CD4-positive, alpha-beta T cell (primary cell): ENCODE data around the gene SLC35B1. TPM values are rescaled to one million over a fixed set of nuclear protein-coding genes. Genes with fewer than 3 reads are reported as not detected.
A peak's percentile ranks its signal among the peaks of the same experiment; 100 is the strongest.

Experiments
- ATAC-seq: fragments of 200-7000 bp; cut with Tn5 transposase; one replicate; pipeline ENCODE4 v1.10.0; 2022; ENCODE audit warnings: mild to moderate bottlenecking; ENCODE audit not compliant: poor library complexity
- CTCF ChIA-PET: fragments of 350-600 bp; sonication (Branson Sonifier 250); formaldehyde crosslinking; loops from one replicate; lab custom pipeline; 2021; ENCODE audit warnings: antibody characterized with exemption, inconsistent platforms; lab: Charles Lee
- POLR2A ChIA-PET: fragments of 350-600 bp; sonication (Branson Sonifier 250); formaldehyde crosslinking; loops from one replicate; lab custom pipeline; 2021; ENCODE audit warnings: antibody characterized with exemption, inconsistent platforms; lab: Charles Lee
- DNase-seq, 14 experiments: peaks; one replicate each; pipeline ENCODE4 v3.0.0-alpha.2; 2013 to 2020; ENCODE audit warnings: mixed read lengths in 2 of 14
- H3K27ac ChIP-seq, 2 donors: one replicate each; pipeline versions ENCODE4 v1.5.1 to v1.7.0; 2013; ENCODE audit warnings: low read length in 2 of 2, low read depth in 1 of 2, mild to moderate bottlenecking in 1 of 2
- H3K27me3 ChIP-seq, 2 experiments: 1 replicate in 1 of 2; 2 replicates in 1 of 2; pipeline versions ENCODE4 v1.6.1 to v1.7.0; 2013; ENCODE audit warnings: low read length in 2 of 2, control low read depth in 1 of 2, mild to moderate bottlenecking in 1 of 2, moderate library complexity in 1 of 2; ENCODE audit not compliant: insufficient read depth in 2 of 2, control insufficient read depth in 1 of 2
- H3K36me3 ChIP-seq: one replicate; pipeline ENCODE4 v1.6.1; 2013; ENCODE audit warnings: low read length, control low read depth; ENCODE audit not compliant: insufficient read depth
- H3K4me1 ChIP-seq: one replicate; pipeline ENCODE4 v1.6.1; 2013; ENCODE audit warnings: low read length, control low read depth; ENCODE audit not compliant: insufficient read depth
- H3K4me3 ChIP-seq: one replicate; pipeline ENCODE4 v1.5.1; 2013; ENCODE audit warnings: mild to moderate bottlenecking, low read length, moderate library complexity
- H3K9me3 ChIP-seq, 2 experiments: 1 replicate in 1 of 2; 2 replicates in 1 of 2; pipeline versions ENCODE4 v1.6.1 to v1.7.0; 2013; ENCODE audit warnings: low read length in 2 of 2, mild to moderate bottlenecking in 2 of 2, control low read depth in 1 of 2, moderate library complexity in 1 of 2; ENCODE audit not compliant: control insufficient read depth in 1 of 2, insufficient read depth in 1 of 2
- H3K27ac Mint-ChIP-seq: one replicate; pipeline ENCODE4 v1.8.0; 2020; ENCODE audit warnings: mixed read lengths
- H3K27me3 Mint-ChIP-seq: one replicate; pipeline ENCODE4 v1.8.0; 2021; ENCODE audit warnings: mixed read lengths
- H3K36me3 Mint-ChIP-seq: one replicate; pipeline ENCODE4 v1.8.0; 2021; ENCODE audit warnings: low read depth, mixed read lengths
- H3K4me1 Mint-ChIP-seq: one replicate; pipeline ENCODE4 v1.8.0; 2021; ENCODE audit warnings: low read depth, mixed read lengths
- H3K4me3 Mint-ChIP-seq: one replicate; pipeline ENCODE4 v1.8.0; 2020; ENCODE audit warnings: mild to moderate bottlenecking, mixed read lengths
- H3K9me3 Mint-ChIP-seq: one replicate; pipeline ENCODE4 v1.8.0; 2020; ENCODE audit warnings: mixed read lengths
- CTCF ChIP-seq: fragments of 200-600 bp; IDR thresholded peaks from one replicate; pipeline ENCODE4 v1.8.0; 2022; ENCODE audit warnings: antibody characterized with exemption, mild to moderate bottlenecking
- intact Hi-C, 2 experiments: fragments of 100-400 bp; cut with DNase I in 1 of 2; cut with micrococcal nuclease in 1 of 2; formaldehyde crosslinking; loops; one replicate each; pipeline versions ENCODE4 v1.15.1 to v1.9.0; 2023 to 2025; cut with DNase I, micrococcal nuclease
- polyA plus RNA-seq, 2 donors: library from polyadenylated mRNA; unstranded; fragments of 120-200 nt; gene quantifications; one replicate each; pipeline ENCODE4 v1.2.1, GENCODE V29; 2013
- total RNA-seq, 174 experiments: library from RNA in 2 of 174; stranded (reverse) in 2 of 174; gene quantifications; one replicate each; pipeline ENCODE4 v1.2.3 and lab custom pipeline; 2021 to 2026

SLC35B1 gene
- total RNA-seq (10 to 100 TPM; 44.0 to 46.8 TPM), total RNA-seq (lab: John Stamatoyannopoulos, UW) (21.9 to 90.2 (median 30.2) reads per million in 172 experiments)
- 28.0 TPM for polyA plus RNA-seq (2013, experiment 1 of 2)
- polyA plus RNA-seq (2013, experiment 2 of 2), result 37.1 TPM

- TF ChIP-seq CTCF, result peak; percentile 82
- peak within 1 kb of the TSS; percentile 81 for H3K4me3 ChIP-seq
- H3K27ac Mint-ChIP-seq, result peak within 1 kb of the TSS; percentile 87
- peaks cover 49% of the 10 kb centered on the region for H3K4me1 Mint-ChIP-seq
- CTCF ChIA-PET, result interaction anchor here (0.7 to 5.3 kb wide), 27 partner anchors 9 to 140 kb away, joined by 3 to 67 read pairs (median 5); partner anchors contain the start of genes FAM117A and KAT7
- POLR2A ChIA-PET, result interaction anchor here (0.7 to 3.5 kb wide), 28 partner anchors 8 to 1159 kb away, joined by 3 to 77 read pairs (median 6); partner anchors contain the start of genes FAM117A, KAT7 and SPOP
- H3K9me3 ChIP-seq, result no peaks in the 10 kb centered on the region
- peaks cover 82% of the 10 kb centered on the region for H3K36me3 Mint-ChIP-seq
- ATAC-seq, result peak; percentile 97
- H3K27me3 Mint-ChIP-seq, result no peaks in the 10 kb centered on the region
- intact Hi-C loops, result loop anchor here (1.0 to 10.0 kb wide), 9 partner anchors 31 to 387 kb away; partner anchors contain the start of genes FAM117A (in 2 of the 2), KAT7 (in 2 of the 2), DLX3 (in 1 of the 2) and PDK2 (in 1 of the 2)
- peak; percentile 96 to 99 (median 98) for DNase-seq
- H3K4me3 Mint-ChIP-seq, result peak within 1 kb of the TSS; percentile 99
- peaks cover 34% of the 10 kb centered on the region for H3K4me1 ChIP-seq
- H3K36me3 ChIP-seq, result peaks cover 67% of the 10 kb centered on the region
- H3K27ac ChIP-seq, result peak within 1 kb of the TSS; percentile 83 to 94
- no peaks in the 10 kb centered on the region for H3K9me3 Mint-ChIP-seq
- H3K27me3 ChIP-seq, result no peaks in the 10 kb centered on the region
Observed at GRCh38 chr17:49707608-49708514, at the start of gene SLC35B1. Gene SLC35B1 (minus strand): TSS chr17:49707964. CDS start chr17:49707833, 131 bp downstream.

GRCh38 chr17:49757151-49757777 lies 49.5 kb upstream of the SLC35B1 start:
- peak overlapping the region; percentile 4 for H3K4me3 Mint-ChIP-seq
- H3K4me1 ChIP-seq, result peaks cover 92% of the 10 kb centered on the region
- H3K9me3 ChIP-seq, result no peaks in the 10 kb centered on the region
- no peaks in the 10 kb centered on the region for H3K27me3 Mint-ChIP-seq
- H3K4me1 Mint-ChIP-seq, result peaks cover 91% of the 10 kb centered on the region
- intact Hi-C loops, result no loop called here
- ChIA-PET CTCF (interaction anchor here (0.7 to 1.9 kb wide), 8 partner anchors 10 to 187 kb away, joined by 3 to 7 read pairs (median 4); no protein-coding TSS in a partner anchor), POLR2A (interaction anchor here (0.9 to 9.5 kb wide), 5 partner anchors 8 to 31 kb away, joined by 4 to 218 read pairs (median 5); partner anchors contain the start of gene KAT7)
- TF ChIP-seq CTCF, result no peak
- H3K4me3 ChIP-seq, result no peak overlapping the region
- DNase-seq (no peak), ATAC-seq (no peak)
- H3K36me3 Mint-ChIP-seq, result peaks cover 70% of the 10 kb centered on the region
- H3K27ac Mint-ChIP-seq, result peak overlapping the region; percentile 72
- H3K27me3 ChIP-seq, result no peaks in the 10 kb centered on the region
- H3K27ac ChIP-seq, result no peak overlapping the region
- H3K9me3 Mint-ChIP-seq, result no peaks in the 10 kb centered on the region
- peaks cover 47% of the 10 kb centered on the region for H3K36me3 ChIP-seq
